DND-41 (cell line): ENCODE data around the gene LRRC32.

Source experiments
- EZH2 ChIP-seq: IDR thresholded peaks from 3 replicates; pipeline ENCODE4 v1.6.1; 2012; ENCODE audit warnings: borderline replicate concordance, low read depth, mild to moderate bottlenecking, moderate library complexity, low read length, inconsistent platforms; ENCODE audit not compliant: severe bottlenecking
- TF ChIP-seq, protein P1 (sequence below): IDR thresholded peaks from 2 replicates; pipeline ENCODE4 v1.5.1; 2012; ENCODE audit warnings: borderline replicate concordance, low read length, moderate library complexity, mild to moderate bottlenecking; ENCODE audit not compliant: poor library complexity, severe bottlenecking; ENCODE audit errors: extremely low read depth

DNA sequence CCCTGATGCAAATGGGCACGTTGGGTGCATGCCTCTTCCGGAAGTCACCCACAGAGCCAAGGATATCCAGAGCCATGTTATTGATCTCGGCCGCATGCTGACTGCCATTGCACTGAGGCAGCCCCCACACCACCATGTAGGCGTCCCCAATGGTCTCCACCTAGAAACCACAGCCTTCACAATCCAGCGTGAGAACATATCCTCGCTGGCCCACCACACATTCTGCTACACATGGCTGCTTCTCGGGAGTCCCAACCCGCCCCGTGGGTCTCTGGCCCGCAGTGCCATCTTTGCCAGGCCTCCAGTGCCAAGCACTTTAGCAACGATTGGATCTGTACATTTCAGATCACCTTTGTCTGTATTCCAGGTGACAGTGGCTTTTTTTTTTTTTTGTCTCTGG, 26.2 kb upstream of the LRRC32 start:
- TF ChIP-seq, protein P1, sequence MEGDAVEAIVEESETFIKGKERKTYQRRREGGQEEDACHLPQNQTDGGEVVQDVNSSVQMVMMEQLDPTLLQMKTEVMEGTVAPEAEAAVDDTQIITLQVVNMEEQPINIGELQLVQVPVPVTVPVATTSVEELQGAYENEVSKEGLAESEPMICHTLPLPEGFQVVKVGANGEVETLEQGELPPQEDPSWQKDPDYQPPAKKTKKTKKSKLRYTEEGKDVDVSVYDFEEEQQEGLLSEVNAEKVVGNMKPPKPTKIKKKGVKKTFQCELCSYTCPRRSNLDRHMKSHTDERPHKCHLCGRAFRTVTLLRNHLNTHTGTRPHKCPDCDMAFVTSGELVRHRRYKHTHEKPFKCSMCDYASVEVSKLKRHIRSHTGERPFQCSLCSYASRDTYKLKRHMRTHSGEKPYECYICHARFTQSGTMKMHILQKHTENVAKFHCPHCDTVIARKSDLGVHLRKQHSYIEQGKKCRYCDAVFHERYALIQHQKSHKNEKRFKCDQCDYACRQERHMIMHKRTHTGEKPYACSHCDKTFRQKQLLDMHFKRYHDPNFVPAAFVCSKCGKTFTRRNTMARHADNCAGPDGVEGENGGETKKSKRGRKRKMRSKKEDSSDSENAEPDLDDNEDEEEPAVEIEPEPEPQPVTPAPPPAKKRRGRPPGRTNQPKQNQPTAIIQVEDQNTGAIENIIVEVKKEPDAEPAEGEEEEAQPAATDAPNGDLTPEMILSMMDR, result no peak
- no peak for TF ChIP-seq EZH2
